GM23338 (cell line): ENCODE data around the gene SAMD8. TPM values are rescaled to one million over a fixed set of nuclear protein-coding genes. Genes with fewer than 3 reads are reported as not detected.

ENCODE experiments used
- ATAC-seq: fragments of 200-7000 bp; cut with Tn5 transposase; 3 replicates; pipeline ENCODE4 v1.9.1; 2020
- DNase-seq: peaks from one replicate; pipeline ENCODE4 v3.0.0-alpha.2; 2015; ENCODE audit warnings: low spot score
- H2AFZ ChIP-seq: fragments of 200-600 bp; sonication (generic); 2 replicates; pipeline ENCODE4 v1.8.0; 2016; ENCODE audit warnings: antibody characterized with exemption, mild to moderate bottlenecking, moderate library complexity
- H3F3A ChIP-seq: fragments of 200-600 bp; sonication (generic); replicated peaks from 2 replicates; pipeline ENCODE4 v1.8.0; 2017; ENCODE audit warnings: antibody characterized with exemption, mixed run types, low read depth
- H3K27ac ChIP-seq: fragments of 200-600 bp; sonication (generic); 2 replicates; pipeline ENCODE4 v1.6.1; 2016; ENCODE audit warnings: low read depth
- H3K27me3 ChIP-seq: fragments of 200-600 bp; sonication (generic); 2 replicates; pipeline ENCODE4 v1.8.0; 2016; ENCODE audit warnings: mild to moderate bottlenecking, mixed run types, moderate library complexity; ENCODE audit not compliant: insufficient read depth
- H3K36me3 ChIP-seq: fragments of 200-600 bp; sonication (generic); 2 replicates; pipeline ENCODE4 v1.8.0; 2016; ENCODE audit warnings: mild to moderate bottlenecking; ENCODE audit not compliant: insufficient read depth
- H3K4me1 ChIP-seq: fragments of 200-600 bp; sonication (generic); 2 replicates; pipeline ENCODE4 v1.8.0; 2016; ENCODE audit warnings: mild to moderate bottlenecking, moderate library complexity; ENCODE audit not compliant: insufficient read depth
- H3K4me2 ChIP-seq: fragments of 200-600 bp; sonication (generic); 2 replicates; pipeline ENCODE4 v1.7.1; 2017; ENCODE audit warnings: mixed run types
- H3K4me3 ChIP-seq: fragments of 200-600 bp; sonication (generic); 2 replicates; pipeline ENCODE4 v1.6.1; 2016; ENCODE audit warnings: mixed run types
- H3K79me2 ChIP-seq: fragments of 200-600 bp; sonication (generic); replicated peaks from 2 replicates; pipeline ENCODE4 v1.8.0; 2017; ENCODE audit warnings: mild to moderate bottlenecking; ENCODE audit not compliant: insufficient read depth
- H3K9me2 ChIP-seq: fragments of 200-600 bp; sonication (generic); 2 replicates; pipeline ENCODE4 v1.8.0; 2017; ENCODE audit not compliant: insufficient read depth
- H4K20me1 ChIP-seq: fragments of 200-600 bp; sonication (generic); replicated peaks from 2 replicates; pipeline ENCODE4 v1.8.0; 2017; ENCODE audit warnings: mild to moderate bottlenecking; ENCODE audit not compliant: insufficient read depth
- H3K27ac Mint-ChIP-seq: 2 replicates; pipeline ENCODE4 v1.8.0; 2020; ENCODE audit warnings: inconsistent platforms, mild to moderate bottlenecking, moderate library complexity, mixed read lengths
- H3K27me3 Mint-ChIP-seq: 3 replicates; pipeline ENCODE4 v1.8.0; 2022; ENCODE audit warnings: low read depth, mild to moderate bottlenecking, moderate library complexity, mixed read lengths, inconsistent platforms; ENCODE audit not compliant: insufficient read depth, poor library complexity
- H3K36me3 Mint-ChIP-seq: 3 replicates; pipeline ENCODE4 v1.8.0; 2021; ENCODE audit warnings: low read depth, mild to moderate bottlenecking, inconsistent platforms, moderate library complexity, mixed read lengths
- H3K4me1 Mint-ChIP-seq: 3 replicates; pipeline ENCODE4 v1.8.0; 2020; ENCODE audit warnings: mild to moderate bottlenecking, inconsistent platforms, mixed read lengths
- H3K4me3 Mint-ChIP-seq: 3 replicates; pipeline ENCODE4 v1.8.0; 2021; ENCODE audit warnings: moderate library complexity, mild to moderate bottlenecking, inconsistent platforms, mixed read lengths
- H3K9me3 Mint-ChIP-seq: 3 replicates; pipeline ENCODE4 v1.8.0; 2020; ENCODE audit warnings: moderate library complexity, mild to moderate bottlenecking, inconsistent platforms, mixed read lengths
- CREB1 ChIP-seq: fragments of 250-450 bp; sonication (Bioruptor Pico); IDR thresholded peaks from 2 replicates; pipeline ENCODE4 v1.5.0; 2020; ENCODE audit warnings: low read depth, mild to moderate bottlenecking, moderate library complexity
- CTCF ChIP-seq, 2 experiments: fragments of 200-600 bp in 1 of 2; sonication (generic) in 1 of 2; conservative IDR thresholded peaks; 2 replicates each; pipeline versions ENCODE4 v1.5.1 to v1.6.1; 2016 to 2017; ENCODE audit warnings: antibody characterized with exemption in 2 of 2, low read depth in 2 of 2, mild to moderate bottlenecking in 2 of 2, moderate library complexity in 1 of 2
- ETS1 ChIP-seq: IDR thresholded peaks from 2 replicates; pipeline ENCODE4 v1.6.1; 2016; ENCODE audit warnings: antibody characterized with exemption
- EZH2 ChIP-seq: fragments of 200-600 bp; sonication (generic); IDR thresholded peaks from one replicate; pipeline ENCODE4 v1.8.0; 2017; ENCODE audit warnings: antibody characterized with exemption, mild to moderate bottlenecking, low read depth; ENCODE audit not compliant: unreplicated experiment
- EZH2phosphoT487 ChIP-seq: fragments of 200-600 bp; sonication (generic); IDR thresholded peaks from one replicate; pipeline ENCODE4 v1.8.1; 2018; ENCODE audit warnings: antibody characterized with exemption; ENCODE audit not compliant: unreplicated experiment
- JUNB ChIP-seq: IDR thresholded peaks from one replicate; pipeline ENCODE4 v1.6.1; 2016; ENCODE audit warnings: antibody characterized with exemption; ENCODE audit not compliant: unreplicated experiment
- NANOG ChIP-seq: IDR thresholded peaks from 2 replicates; pipeline ENCODE4 v1.6.1; 2016; ENCODE audit warnings: antibody characterized with exemption, borderline replicate concordance
- POLR2AphosphoS5 ChIP-seq: IDR thresholded peaks from 2 replicates; pipeline ENCODE4 v1.6.1; 2016; ENCODE audit warnings: antibody characterized with exemption, low read depth
- REST ChIP-seq: IDR thresholded peaks from one replicate; pipeline ENCODE4 v1.6.1; 2018; ENCODE audit warnings: antibody characterized with exemption; ENCODE audit not compliant: unreplicated experiment
- STAT1 ChIP-seq: IDR thresholded peaks from one replicate; pipeline ENCODE4 v1.6.1; 2016; ENCODE audit warnings: antibody characterized with exemption; ENCODE audit not compliant: unreplicated experiment
- ZNF114 ChIP-seq: fragments of 250-450 bp; sonication (Bioruptor Pico); IDR thresholded peaks from 2 replicates; pipeline ENCODE4 v1.5.0; 2020; ENCODE audit warnings: mild to moderate bottlenecking, moderate library complexity
- ZNF331 ChIP-seq: fragments of 250-450 bp; sonication (Bioruptor Pico); IDR thresholded peaks from 2 replicates; pipeline ENCODE4 v1.5.0; 2020; ENCODE audit warnings: low read depth, mild to moderate bottlenecking, moderate library complexity
- ZNF462 ChIP-seq: fragments of 250-450 bp; sonication (Bioruptor Pico); IDR thresholded peaks from 2 replicates; pipeline ENCODE4 v1.5.0; 2020; ENCODE audit warnings: mild to moderate bottlenecking, moderate library complexity
- polyA plus RNA-seq: library from polyadenylated mRNA; unstranded; fragments of >200 nt; fragmentation: Nextera tagmentation; extraction: Ambion mirVana; gene quantifications from 2 replicates; pipeline ENCODE4 v1.2.1, GENCODE V29; 2016
- total RNA-seq: library from RNA; depleted of rRNA; stranded (reverse); fragments of >200 nt; shearing (Covaris generic); gene quantifications from 2 replicates; pipeline ENCODE4 v1.2.3, GENCODE V29; 2014

The SAMD8 gene
- total and polyA plus RNA-seq, 2 experiments from 2014 or later = 7.8 to 28.4 TPM

- H3K27ac ChIP-seq = no peak overlapping the region
- H3K79me2 ChIP-seq = no peaks in the 10 kb centered on the region
- DNase-seq (no peak), ATAC-seq (peak; percentile 58)
- H3K27me3 Mint-ChIP-seq = peaks cover 9% of the 10 kb centered on the region
- H3K9me2 ChIP-seq = 0 out of 2 replicates have a peak, but pooled peaks cover 12% of the 10 kb centered on the region
- peaks cover 10% of the 10 kb centered on the region; the same call in 2 of the 3 replicates for H3K9me3 Mint-ChIP-seq
- no peak overlapping the region for H3K4me3 Mint-ChIP-seq
- no peaks in the 10 kb centered on the region for H3K36me3 ChIP-seq
- no peaks in the 10 kb centered on the region for H3K27me3 ChIP-seq
- H3K4me2 ChIP-seq = peak overlapping the region; percentile 48; the same call in 1 of the 2 replicates
- peaks cover 38% of the 10 kb centered on the region for H3K4me1 ChIP-seq
- H3K4me3 ChIP-seq = no peak overlapping the region
- no peak for TF ChIP-seq POLR2AphosphoS5
- no peak for TF ChIP-seq NANOG
- TF ChIP-seq CTCF (conservative IDR thresholded peaks at IDR 0.05; ENCODE audit: low read depth in 2 of 2) = no peak
- no peak for TF ChIP-seq ZNF462 (CRISPR knock-in tag)
- no peak for TF ChIP-seq ZNF114
- TF ChIP-seq REST = no peak
- TF ChIP-seq ETS1 = no peak
- TF ChIP-seq ZNF331 = no peak
- TF ChIP-seq CREB1 = no peak
- no peak for TF ChIP-seq EZH2
- no peak for TF ChIP-seq JUNB
- TF ChIP-seq EZH2phosphoT487 = no peak
- no peak for TF ChIP-seq STAT1
- peak overlapping the region; percentile 91 for H2AFZ ChIP-seq
- H3K4me1 Mint-ChIP-seq = peaks cover 58% of the 10 kb centered on the region
- no peaks in the 10 kb centered on the region for H4K20me1 ChIP-seq
- peaks cover 4% of the 10 kb centered on the region; the same call in 1 of the 2 replicates for H3F3A ChIP-seq
- H3K36me3 Mint-ChIP-seq = no peaks in the 10 kb centered on the region
- no peak overlapping the region for H3K27ac Mint-ChIP-seq
Observed at GRCh38 chr10:75083972-75084833, 27.3 kb upstream of the SAMD8 start.
